CD4-positive, alpha-beta T cell treated with Interleukin-15 for 4 hours (primary cell): ENCODE measurements around the gene ING5.
A peak's percentile ranks its signal among the peaks of the same experiment; 100 is the strongest.

Source experiments
- DNase-seq: peaks from one replicate; pipeline ENCODE4 v3.0.0-alpha.2; 2020; ENCODE audit warnings: low spot score

Gene ING5

DNA sequence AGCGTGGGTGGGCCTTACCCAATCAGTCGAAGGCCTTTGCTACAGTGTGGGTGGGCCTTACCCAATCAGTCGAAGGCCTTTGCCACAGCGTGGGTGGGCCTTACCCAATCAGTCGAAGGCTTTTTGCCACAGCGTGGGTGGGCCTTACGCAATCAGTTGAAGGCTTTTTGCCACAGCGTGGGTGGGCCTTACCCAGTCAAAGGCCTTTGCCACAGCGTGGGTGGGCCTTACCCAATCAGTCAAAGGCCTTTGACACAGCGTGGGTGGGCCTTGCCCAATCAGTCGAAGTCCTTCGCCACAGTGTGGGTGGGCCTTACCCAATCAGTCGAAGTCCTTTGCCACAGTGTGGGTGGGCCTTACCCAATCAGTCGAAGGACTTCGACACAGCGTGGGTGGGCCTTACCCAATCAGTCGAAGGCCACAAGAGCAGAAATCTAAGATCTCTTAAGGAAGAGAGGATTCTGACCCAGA, 58.5 kb downstream of the ING5 start:
- no peak for DNase-seq

DNA sequence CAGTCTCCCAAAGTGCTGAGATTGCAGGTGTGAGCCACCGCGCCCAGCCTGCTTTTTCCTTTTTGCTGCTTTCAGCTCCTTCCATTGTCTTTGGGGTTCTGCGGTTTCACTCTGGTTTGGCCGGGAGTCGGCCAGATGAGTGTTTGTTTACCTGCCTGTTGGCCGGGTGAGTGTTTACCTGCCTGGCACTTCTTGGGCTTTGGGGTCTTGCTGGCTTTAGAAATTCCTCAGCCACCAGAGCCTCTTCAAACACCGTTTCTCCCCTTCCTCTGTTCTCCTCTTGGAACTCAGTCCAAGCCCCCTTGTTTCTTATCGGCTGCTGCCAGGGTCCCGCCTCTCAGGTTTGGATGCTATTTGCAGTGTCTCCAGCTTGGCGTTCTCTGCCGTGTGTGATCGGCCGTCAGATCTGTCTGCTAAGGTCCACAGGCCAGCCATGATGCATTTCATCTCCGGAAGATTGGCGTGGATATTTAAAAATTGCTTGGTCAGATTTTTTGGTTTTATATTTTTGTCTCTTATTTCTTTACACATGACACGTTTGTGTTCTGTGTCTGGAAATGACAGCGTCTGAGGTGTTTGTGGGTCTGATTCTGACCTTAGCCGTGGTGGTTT, 60.6 kb downstream of the ING5 start:
- no peak for DNase-seq

DNA sequence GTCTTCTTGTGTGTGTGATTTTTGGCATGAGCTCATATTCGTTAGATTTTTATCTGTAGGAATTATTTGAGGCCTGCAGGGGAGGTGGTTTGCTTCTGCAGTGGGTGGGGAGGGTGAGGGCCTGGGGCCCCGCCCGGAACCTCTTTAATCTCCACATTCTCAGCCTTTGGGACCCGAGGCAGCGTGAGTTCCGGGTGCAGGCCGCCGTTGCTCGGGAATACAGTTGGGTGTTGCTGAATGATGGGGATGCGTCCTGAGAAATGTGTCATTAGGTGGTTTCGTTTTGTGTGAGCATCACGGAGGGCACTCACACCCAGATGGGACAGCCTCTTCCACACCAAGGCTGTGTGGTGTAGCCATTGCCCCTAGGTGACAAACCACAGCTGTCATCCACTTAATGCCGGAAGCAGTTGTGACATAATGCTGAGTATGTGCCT, 61.1 kb downstream of the ING5 start:
- peak; percentile 84 for DNase-seq

DNA sequence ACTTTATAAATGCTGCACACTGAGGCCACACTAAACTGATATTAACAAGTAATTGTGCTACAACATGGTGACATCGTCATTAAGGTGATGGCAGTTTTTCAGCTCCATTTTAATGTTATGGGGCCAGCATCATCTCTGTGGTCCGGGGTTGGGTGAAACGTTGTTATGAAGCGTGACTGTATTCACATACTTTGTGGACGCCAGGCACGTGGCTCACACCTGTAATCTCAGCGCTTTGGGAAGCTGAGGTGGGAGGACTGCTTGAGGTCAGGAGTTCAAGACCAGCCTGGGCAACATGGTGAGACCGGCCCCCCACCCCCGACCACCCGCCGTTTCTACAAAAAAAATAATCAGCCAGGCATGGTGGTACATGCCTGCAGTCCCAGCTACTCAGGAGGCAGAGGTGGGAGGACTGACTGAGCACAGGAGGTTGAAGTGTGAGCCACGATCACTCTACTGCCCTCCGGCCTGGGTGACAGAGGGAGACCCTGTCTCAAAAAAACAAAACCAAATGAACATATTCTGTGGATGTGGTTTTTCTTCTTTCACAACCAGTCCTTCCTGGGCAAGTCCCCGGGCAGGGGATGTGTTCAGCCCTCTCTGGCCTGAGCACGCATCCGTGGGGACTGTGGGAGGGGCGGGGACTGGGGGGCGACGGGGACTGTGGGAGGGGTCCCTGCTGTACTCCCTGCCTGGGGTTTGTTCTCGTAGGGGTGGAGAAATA, 61.9 kb downstream of the ING5 start:
- peak; percentile 29 for DNase-seq

DNA sequence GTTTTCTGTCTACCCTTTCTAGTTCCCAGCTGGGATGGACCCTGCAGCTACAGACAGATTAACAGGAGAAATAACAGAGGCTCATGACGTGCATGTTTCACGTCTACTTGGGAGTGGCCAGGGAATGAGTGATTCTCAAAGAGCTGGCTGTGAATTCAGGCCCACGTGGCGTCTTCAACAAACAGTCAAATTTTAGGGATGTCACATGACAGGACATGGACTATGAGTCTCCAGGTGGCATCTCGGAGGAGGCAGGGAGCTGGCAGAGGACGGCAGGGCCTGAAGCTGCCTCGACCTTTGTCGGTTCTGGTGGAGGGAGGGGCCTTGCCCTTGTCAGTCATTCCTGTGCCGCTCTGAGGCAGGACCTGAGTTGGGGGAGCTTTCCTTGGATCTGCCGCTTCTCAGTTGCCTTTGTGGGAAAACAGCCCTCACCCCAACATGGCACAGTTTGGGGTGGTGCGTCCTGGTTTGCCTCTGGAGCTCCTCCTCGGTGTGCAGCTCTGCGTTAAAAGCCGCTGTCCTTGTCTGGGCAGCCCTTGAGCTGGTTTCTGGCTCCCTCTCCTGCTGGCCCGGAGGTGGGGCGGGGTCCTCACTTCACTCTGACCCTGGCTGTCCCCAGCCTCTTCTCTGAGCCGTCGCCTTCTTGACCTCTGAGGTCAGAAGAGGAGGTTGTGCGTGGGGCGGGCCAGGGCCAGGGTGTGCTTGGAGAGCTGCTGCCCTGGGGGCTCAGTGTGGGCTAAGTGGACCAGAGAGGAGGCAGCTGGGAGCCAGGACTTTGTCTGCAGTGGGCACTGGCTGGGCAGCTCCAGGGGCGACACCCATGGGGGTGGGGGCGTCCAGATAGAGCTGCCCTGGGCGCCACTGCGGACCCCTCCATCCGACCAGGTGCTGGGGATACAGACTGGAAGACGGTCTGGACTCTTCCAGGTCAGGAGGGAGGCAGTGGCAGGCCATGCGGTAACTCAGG, 62.7 kb downstream of the ING5 start:
- DNase-seq: no peak

DNA sequence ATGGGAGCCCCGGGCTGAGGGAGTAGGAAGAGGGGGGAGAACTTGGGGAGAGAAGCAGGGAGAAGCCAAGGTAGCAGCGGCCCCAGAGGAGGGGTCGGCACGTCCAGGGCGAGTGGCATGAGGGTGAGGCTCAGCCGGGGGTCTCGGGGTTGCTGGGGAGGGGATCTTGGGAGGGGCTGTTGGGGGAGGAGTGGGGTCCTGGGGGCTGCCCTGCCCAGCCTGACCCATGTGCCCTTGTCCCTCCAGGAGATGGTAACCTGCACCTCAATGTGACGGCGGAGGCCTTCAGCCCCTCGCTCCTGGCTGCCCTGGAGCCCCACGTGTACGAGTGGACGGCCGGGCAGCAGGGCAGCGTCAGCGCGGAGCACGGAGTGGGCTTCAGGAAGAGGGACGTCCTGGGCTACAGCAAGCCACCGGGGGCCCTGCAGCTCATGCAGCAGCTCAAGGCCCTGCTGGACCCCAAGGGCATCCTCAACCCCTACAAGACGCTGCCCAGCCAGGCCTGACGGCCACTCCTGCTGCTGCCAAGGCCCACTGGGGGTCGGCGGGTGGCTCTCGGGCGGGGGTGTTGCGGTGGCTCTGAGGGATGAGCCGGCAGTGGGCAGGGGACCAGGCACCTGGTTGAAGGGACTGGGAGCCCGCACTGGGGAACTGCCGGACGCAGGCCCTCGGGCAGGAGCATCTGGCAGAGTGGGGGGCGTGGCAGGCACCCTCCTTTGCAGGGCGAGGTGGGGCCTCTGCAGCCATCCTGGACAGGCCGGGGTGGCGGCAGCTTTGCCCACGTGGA, 65.8 kb downstream of the ING5 start:
- DNase-seq: no peak

DNA sequence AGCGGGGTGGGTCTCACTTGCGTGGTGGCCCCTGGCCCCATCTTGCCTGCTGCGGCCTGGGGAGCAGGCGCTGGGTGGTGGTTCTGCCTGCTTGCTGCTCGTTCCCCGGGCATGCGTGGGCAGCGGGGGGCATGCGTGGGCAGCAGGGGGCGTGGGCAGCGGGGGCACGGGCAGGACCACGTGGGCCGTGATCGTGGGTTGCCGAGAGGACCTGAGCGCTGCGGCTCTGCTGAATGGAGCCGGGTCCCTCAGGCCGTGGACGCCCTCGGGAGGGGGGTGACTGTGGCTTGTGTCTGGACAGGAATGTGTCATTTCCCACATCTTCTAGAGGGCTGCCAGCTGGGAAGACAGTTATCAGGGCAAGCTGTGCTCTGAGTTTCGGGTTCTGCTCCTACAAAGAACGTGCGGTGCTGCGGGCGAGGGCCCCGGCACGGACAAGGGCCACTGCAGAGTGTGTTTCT, 66.4 kb downstream of the ING5 start:
- DNase-seq: no peak

DNA sequence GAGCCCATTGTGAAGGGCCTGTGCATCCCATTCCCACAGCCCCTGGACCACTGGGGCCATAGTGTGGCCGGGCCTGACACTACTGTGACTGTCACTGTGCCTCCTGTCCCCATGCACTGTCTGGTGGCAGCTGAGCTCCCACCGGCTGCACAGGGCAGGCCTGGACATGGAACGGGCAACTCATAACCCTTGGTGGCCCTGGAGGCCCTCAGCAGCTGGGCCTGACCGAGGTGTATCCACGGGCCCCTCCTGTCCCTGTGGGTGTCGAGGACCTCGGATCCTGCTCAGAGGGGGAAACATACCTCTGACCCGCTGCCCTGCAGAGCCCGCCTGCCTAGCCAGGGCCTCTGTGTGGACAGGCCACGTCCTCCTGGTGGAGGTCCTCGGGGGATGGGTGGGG, 67.0 kb downstream of the ING5 start:
- no peak for DNase-seq

DNA sequence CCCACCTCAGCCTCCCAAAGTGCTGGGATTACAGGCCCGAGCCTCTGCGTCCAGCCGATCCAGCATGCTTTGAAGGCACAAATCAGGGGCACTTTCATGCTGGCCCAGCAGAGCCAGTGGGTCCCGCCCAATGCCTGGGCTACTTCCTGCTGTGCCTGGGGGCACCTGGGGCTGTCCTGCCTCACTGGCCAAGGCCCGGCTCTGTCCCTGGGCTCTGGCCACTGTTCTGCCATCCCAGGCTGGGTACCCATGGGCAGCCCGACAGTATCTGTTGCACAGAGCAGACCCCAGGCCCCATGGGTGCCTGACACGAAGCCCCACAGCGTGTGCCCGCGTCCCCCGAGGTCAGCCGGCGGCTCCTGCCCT, 68.0 kb downstream of the ING5 start:
- DNase-seq: no peak

DNA sequence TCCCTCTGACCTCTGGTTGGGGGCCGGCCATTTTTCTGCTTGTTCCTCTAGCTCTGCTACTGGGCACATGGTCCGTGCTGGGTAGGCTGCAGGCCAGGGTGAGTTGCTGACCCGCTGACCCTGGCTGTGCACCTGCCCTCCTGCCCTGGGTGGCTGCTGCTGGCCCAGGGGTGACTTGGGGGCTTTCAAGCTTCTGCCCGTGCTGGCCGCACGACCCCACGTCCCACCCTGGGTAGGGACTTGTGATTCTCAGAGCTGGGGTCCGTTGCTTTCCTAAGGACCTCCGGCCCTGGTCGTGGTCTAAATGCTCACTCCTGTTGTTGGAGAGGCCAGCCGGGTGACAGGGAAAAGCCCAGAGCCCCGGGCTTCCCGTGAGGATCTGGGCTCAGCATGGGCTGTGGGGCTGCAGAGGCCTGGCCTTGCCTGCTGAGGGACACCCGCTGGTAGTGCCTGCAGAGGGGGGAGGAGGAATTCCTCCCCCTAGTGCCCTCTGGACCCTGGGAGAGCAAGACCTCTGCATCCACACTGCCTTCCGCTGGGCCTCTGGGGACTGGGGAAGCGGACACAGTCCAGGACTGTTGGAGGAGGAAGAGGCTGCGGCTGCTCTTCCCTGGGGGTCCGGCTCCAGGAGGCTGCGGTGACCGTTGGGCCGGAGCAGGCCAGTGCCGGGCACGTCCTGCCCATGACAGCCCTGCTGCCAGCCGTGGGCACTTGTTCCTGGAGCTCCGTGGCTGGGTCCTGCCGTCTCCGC, 68.5 kb downstream of the ING5 start:
- DNase-seq: no peak

DNA sequence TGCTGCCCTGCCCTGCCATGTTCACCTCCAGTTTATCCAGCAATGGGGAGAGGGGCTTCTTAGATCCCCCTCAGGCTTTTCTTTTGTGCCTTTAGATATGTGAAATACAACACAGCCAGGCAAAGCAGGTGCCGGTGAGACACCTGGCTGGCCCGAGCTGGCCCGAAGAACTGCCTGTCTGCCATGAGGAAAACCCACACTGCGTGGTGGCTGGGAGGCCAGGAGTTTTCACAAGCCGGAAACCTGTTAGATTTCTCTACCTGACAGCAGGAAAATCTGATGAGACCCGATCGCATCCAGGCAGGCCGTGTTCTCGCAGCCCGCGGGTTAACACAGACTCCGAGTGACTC, 69.1 kb downstream of the ING5 start:
- no peak for DNase-seq

DNA sequence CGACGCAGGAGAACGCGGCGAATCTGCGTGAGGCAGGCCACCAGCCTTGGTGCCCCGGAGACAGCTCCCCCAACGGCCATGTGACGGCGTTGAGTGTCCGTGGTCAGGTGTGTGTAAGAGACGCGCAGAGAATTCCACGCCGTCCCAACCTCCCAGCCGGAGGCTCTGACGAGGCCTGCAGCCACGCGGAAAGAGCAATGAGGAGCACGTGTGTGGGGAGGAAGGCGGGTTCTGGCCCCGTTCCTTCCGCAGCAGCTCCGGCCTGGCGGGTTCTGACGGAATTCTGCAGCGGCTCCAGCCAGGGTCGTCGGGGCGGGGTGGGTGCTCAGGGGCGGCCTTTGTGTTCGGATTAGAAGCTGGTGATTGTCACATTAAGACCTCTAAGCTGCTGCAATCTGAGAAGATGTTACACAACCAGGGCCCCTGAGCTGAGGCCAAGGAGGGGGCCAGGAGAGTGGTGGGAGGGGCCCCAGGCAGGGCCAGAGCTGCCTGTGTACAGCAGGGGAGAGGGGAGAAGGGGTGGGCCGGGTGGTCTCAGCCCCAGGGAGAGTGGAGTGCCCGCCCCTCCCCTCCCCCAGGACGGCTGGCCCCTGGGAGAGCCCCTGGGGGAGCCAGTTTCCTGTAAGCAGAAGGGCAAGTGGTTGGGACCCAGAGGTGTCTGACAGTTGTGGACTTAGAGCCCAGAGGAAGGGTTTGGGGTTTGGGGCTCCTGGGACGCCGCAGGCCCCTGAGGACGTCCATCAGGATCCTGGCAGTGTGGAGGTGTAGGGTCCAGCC, 69.6 kb downstream of the ING5 start:
- no peak for DNase-seq

DNA sequence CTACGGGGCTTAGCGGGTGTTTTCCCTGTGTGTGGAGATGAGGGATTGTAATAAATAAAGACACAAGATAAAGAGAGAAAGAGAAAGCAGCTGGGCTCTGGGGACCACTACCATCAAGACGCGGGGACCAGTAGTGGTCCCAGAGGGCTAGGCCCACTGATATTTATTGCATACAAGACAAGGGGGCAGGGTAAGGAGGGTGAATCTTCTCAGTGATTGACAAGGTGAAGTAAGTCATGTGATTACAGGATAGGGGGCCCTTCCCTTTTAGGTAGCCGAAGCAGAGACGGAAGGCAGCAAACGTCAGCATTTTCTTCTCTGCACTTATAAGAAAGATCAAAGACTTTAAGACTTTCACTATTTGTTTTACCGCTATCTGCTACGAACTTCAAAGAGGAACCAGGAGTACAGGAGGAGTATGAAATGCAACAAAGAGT, 70.2 kb downstream of the ING5 start:
- peak; percentile 47 for DNase-seq

DNA sequence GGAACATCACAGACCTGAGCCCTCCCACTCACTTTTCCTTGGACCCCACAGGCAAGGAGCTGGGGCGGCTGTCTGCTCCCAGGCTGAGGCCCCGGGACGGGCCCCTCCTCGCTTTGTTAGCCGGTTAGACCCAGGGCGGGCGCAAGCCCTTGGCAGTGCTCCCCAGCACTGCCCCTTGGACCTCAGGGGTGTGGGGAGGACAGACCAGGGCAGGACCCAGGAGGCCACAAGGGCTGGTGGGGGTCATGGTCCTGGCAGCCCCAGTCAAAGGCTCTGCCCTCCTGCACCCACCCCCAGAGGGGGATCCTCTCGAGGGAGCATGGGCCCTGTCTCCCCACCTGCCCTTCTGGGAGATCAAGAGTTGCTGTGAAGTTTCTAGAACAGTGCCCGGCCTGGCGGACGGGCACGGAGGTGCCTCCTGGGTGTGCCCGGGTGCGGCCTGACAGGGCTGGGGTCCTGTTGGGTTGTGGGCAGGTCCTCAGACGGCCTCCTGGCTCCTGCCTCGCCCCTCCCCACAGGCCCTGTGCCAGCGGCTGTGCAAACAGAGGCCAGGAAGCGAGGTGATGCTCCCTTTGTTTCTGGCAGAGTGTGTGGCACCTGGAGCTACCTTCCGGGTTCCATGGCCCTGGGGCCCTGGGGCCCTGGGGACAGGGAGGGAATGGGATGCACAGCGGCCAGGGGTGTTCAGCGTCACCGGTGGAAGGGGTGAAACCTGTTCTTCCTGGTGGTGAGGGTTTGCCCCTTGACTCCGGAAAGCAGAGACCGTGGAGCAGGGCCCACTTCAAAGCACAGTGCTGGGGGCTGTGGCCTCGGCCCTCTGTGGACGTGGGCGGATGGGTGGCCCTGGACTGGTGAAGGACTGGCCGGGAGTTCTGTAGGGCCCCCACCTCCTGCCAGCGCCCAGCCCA, 71.9 kb downstream of the ING5 start:
- DNase-seq: no peak

DNA sequence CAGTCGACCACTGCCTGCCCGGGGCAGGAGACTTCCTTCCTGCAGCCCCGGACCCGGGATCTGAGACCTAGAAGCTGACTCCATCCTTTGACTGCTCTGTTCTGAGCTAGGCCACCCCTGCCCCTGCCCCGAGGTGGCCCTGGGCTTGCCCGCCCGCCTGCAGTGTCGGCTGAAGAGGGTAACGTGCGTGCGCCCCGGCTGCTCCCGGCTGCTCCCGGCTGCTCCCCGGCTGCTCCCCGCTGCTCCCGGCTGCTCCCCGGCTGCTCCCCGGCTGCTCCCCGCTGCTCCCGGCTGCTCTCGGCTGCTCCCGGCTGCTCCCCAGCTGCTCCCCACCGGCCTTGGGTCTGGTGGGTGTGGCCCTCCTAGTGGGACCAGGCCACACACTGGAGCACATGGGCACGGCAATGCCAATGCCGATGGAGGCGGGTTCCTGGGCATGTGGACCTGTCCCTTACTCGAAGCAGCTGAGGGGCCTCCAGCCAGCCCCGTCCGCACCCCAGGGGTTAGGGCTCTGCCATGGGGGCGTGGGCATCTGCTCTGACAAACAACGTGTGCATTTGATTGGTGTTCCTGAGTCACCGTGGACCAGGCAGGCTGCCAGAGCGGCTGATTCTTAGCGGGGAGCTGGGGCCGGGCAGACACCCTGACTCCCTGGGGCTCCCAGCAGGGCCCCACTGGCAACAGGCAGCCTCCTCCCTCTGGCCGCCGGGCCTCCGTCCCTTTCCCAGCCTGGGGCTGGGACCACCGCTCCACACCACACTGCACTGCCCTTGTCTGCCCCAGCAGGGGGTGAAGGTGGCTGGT, 72.8 kb downstream of the ING5 start:
- no peak for DNase-seq

DNA sequence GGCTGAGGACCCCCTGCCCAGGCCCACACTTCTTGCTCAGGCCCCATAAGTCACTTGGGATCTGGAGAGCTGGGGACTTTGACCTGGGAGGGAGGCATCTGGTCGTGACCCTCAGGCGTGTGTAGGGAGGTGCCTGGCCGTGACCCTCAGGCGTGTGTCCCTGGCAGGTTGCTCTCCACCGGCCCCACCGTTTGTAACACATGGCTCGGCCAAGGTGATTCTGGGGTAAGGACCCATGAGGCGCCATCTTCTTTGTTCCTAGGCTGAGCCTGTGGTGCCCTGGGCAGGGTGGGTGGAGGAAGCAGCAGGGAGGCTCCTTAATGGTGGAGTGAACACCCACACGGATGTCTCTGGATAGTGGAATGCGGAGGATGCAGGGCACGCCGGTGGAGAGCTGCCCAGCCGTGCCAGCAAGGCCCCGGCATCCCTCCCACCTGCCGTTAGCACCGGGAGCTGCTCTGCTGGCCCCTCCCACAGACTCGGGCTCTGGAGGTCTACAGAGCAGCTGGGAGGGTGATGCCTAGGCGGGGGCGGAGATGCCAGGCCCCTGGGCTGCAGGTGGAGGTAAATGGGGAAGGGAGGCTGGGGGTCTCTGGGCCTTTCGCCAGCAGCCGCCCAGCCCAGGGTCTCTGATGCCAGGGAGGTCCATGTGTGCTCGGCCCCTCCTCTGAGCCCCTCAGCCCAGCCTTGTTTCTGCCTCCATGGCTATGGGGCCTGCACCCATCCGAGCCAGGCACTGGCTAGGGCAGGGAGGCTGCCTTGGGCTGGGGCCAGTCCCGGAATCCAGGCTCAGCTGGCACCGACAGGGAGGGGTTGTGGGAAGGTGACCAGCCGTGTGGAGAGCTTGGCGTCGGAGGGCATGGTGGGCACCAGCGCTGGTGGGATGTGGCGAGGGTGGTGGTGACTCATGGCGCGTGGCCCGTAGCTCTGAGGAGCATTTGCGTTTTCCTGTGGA, 73.7 kb downstream of the ING5 start:
- no peak for DNase-seq
